HL-60/S4 (cell line): ENCODE results near the gene GALNTL6.

Experiments used
- in situ Hi-C: fragments of 300-500 bp; cut with MboI; formaldehyde crosslinking; loops from 2 replicates; pipeline ENCODE4 v1.14.3; 2022; ENCODE audit warnings: low sequenced_read_pairs

The GALNTL6 gene

DNA sequence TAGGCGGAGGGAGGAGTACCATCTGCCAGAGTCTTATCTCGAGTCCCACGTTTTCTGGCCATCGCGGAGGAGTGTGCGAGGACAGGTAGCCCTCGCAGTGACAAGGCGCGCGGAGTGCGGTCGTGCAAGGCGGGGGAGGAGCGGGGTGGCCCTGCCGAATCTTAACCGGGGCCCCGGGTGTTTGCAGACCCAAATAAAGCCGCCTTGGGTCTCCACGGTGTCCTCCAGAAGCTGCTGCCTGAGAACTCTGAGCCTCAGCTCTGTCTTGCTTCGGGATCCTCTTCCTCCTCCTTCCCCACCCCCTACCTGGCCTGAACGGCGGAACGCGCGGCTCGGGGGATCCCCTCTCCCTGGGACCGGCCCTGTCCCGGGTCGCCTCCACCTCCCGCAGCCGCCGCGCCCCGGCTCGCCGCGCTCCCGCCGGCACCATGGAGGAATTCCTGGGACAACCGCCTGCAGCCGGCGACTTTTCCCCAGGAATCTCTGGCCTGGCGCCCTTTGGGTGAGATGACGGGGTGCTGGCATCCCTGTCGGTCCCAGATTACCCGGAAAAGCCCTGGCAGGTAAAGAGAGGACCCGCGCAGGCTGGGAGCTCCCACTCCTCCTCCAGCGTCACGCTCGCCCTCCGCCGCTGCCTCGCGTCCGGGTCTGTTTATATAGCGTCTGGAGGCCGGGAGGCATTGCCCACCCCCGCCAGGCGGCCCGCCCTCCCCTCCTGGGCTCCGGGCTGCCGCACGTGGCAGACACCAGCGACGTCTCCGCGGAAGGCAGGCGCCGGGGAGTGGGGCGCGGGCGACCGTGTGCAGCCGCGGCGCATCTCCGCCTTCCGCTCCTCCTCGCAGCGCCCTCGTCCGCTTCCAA, at the start of gene GALNTL6:
Gene GALNTL6 (plus strand): TSS at position 740 of the 861 bp plus-strand sequence.
- in situ Hi-C loops = no loop called here

DNA sequence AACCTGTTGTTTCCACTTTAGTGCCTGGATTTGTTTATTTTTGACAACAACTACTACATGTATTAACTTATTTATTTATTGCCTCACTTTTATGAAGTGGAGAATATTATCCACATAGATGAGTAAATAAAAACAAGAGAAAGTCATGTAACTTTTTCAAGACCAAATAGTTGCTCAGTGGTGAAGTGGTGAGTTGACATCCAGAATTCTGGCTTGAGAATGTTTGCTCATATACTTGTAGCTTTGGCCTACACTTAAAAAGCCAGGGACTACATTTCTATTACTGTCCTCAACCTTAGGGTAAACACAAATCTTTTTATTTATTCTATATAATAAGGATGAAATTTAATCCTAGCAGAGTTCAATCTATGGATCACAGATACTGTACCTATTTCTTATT, 47.7 kb upstream of the GALNTL6 start:
- in situ Hi-C loops = no loop called here

DNA sequence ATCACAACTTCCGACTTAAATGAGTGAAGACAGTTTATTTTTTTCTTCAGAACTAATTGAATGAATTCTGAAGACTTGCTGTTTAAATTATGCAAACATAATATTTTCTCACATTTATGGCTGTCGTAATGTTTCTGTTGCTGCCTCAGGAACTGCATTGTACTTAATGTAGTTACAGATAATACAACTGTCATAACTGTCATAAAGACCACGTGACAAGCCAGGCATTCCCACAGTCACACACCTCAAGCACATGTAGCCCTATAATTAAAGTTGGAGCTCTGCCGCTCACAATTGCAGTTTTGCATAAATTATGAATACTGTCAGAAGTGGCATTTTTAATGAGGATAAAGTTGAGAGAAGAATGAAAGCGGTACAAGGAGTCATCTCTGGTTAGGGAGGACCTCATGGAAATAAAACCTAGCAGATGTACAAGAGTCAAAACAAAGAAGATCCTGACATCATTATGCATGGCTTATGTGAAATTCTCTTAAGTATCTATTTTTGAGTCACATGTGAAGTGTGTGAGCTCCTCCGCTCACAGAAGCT, 38.5 kb upstream of the GALNTL6 start:
- in situ Hi-C loops = no loop called here

DNA sequence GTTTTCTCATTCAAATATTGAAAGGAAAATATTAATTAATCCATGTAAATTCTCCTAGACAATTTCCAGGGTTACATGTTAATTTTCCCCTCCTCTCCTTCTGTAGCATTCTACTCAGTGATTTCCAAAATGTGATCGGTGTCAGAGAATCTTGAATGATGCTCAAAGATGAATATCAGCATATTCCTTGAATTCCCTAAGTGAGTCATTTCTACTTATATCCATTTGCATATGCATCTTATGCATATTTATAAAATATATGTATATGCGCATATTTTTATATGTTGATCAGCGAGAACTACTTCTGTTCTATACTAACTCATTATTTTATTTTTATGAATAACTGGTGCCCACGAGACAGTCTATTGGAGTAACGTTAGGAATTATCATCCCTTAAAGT, 33.9 kb upstream of the GALNTL6 start:
- in situ Hi-C loops = no loop called here

DNA sequence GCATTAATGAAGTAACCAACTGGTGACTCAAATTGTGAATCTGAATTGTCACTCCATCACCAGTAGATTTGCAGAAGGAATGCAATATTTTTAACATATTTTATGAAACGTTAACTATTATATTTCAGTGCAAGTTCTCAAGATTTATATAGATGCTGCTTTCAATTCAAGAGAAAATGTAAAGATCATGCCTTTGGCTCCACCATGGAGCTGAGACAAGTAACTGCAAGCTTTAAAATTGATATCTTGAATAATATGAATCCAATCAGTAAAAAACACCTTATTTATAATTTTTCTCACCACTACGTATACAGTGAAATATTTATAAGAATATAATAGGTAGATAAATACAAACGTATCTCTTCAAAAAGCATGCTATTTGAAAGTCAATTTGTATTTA, 27.8 kb upstream of the GALNTL6 start:
- in situ Hi-C loops = no loop called here

DNA sequence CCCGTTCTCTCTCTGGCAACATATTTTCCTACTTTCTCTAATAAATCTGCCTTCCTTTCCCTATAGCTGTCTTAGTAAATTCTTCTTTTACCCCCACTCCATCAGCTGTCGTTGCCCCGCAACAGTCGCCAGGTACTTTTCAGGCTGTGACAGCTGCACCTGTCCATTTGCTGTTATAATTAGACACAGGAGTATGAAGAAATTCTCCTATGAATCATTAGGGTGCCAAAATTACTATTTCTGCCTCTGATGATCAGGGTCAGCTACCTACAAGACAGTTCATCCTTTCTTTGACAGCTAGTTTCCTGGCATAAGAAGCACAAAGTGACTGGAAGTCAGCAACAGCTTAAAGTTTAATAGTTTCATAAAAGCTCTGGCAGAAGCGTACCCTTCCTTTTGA, 19.5 kb upstream of the GALNTL6 start:
- in situ Hi-C loops = no loop called here

DNA sequence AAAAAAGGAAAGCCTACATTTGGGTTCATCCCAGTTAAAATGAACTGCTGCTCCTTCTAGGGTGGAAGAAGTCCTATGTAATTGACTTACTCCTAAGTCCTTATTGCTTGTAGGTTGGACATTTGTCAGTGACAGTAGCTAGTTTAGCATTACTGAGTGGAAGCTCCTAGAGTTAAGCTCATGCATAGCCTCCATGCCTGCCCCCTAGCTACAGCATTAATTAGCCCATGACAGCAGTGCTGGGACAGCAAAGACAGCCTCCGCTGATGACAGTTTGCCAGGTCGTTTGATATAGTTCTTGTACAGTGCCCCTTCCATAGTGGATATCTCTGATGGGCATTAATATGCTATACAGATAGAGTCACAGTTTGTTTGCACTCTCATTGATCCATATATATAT, 18.7 kb upstream of the GALNTL6 start:
- in situ Hi-C loops = no loop called here

DNA sequence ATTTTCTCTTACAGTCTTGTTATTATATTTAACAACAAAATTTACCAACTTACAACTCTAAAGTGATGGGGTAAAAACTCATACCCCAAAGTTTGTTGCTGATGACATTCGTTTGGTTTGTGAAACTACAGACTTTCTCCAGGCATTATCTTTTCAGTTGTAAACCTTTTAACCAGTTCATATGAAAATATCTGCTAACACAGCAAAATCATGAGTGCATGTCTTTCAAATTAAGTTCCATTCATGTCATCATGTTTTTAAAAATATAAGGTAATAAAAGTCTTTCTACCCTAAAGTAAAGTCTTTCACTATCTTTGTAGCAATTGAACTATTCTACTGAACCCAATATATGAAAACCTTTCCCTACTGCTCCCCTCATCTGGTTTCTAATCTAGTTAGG, 3.4 kb upstream of the GALNTL6 start:
- in situ Hi-C loops = no loop called here

DNA sequence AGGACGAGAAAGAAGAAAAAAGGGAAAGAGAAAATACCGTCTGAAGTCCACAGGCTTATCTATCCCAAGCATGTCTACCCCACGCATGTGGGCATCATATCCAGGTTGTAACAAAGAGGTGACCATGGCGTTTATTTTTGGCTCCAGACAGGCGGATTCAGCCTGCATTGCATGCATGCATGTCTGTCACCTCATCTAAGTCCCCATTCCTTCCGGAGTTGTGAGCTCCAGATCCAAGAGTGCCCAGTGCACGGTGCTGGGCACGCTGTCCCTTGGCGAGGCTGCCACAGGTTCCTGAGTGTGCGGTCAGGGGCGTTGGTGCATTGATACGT, 905 bp upstream of the GALNTL6 start:
- in situ Hi-C loops = no loop called here

DNA sequence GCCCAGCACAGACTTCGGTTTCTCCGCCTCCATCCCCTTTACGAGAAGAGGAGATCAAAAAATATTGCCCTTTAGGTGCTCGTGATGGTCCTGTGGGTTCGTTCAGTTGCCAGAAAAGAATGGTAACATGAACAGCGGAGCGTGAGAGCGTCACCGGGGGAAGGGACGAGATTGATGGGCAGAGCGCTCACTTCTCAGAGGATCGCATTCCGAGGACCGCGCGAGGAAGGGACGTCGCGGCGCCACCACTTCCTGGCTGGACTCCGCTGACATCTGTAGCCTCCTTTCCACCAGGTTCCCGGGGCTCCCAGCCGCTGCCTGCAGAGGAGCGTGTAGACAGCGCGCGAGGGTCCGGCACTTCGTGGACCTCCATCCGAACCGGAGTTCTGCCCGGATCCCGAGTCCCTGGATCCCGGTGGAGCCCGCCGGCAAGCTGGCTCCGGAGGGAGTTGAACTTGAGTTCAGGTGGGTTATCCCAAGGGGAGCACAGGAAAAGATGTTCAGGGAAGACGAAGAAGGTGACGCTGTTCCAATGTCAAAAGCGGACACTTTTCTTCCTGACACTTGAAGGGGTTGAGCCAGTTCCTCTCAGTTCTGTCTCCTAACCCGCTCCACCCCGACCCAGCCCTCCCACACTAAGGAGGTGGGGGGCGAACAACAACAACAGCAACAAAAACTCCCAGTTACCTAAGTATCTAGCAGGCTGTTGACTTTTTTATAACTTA, 484 bp downstream of the GALNTL6 start:
- in situ Hi-C loops = no loop called here

DNA sequence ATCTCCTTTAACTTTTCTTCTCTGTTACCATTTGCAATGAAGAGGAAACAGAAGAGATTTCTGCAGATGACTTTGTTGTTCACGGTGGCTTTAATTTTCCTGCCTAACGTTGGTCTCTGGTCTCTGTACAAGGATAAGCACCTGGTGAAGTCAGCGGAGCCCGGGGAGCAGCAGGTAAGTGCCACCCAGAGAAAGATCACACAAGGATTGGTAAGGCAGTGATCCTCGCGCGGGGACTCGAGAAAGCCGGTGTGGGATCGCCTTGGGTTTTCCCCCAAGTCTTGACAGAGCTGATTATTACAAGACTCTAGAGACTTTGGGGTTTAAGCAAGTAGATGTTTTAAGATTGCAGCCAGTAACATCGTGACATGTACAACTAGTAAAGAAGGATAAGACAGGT, 1.3 kb downstream of the GALNTL6 start:
- in situ Hi-C loops = no loop called here

DNA sequence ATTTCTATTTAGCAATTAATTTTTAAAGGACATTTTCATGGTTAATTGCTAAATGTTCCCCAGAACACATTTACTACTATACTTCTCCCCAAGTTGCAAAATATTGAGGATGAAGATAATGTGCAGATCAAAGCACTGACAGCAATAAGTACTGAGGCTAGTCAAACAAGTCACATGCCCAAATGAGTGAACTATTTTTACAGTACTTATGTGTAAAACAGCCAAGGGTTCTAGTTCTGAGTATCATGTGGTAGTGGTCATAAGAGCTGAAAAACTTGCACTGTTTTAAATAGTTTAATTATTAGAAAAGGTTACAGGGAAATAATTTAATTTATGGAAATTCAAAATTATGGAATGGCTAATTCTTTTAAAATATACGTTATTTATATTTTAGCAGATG, 3.8 kb downstream of the GALNTL6 start:
- in situ Hi-C loops = no loop called here

DNA sequence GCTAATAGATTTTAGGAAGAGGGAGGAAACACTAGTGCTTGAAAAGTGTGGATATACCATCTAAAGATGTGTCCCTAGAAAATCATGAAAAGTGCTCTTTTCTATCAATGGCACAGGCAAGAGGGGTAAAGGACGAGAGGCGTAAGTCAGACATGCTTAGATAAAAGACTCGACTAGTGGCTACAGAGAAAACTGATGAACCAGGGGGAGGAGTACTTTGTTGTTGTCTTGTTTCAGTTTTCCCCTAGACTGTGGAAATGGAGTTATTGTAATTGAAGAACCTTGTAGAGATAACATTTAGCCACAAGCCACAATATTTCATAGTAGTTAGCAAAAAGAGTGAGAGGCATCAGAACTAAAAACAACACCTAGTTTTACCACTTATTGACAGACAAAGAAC, 21.4 kb downstream of the GALNTL6 start:
- in situ Hi-C loops = no loop called here

DNA sequence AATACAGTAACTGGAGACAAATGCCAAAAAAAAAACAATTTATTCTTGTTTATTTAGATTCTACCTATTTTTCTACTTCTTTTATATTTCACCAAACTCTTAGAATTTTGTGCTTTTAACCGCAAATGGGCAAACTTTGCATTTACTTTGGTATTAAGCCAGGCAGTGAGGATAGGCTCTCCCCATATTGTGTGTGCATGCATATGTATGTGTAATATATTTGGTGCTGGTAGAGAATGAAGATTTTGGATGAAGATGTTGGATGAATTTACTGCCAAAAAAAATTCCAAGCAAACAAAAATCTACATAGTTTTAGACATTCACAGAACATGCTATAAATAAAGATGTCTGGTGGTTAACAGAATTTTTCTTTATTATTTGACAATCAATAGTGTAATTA, 30.3 kb downstream of the GALNTL6 start:
- in situ Hi-C loops = no loop called here

DNA sequence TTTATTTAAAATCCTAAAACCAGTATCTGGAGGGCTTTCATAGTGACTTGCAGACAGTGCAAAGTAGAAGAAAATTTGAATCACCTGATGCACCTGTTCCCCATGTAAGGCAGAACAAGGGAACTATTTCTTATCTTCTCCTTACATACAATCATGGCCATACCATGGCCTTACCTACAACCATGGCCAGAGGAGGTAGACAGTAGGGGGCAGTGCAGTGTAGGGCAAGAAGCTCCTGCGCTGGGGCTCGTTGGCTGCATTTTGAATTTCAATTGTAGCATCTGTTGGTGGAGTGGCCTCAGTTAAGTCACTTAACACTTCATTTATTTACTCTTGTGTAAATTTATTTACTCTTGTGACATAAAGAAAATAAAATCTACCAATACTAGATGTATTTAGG, 33.0 kb downstream of the GALNTL6 start:
- in situ Hi-C loops = no loop called here

DNA sequence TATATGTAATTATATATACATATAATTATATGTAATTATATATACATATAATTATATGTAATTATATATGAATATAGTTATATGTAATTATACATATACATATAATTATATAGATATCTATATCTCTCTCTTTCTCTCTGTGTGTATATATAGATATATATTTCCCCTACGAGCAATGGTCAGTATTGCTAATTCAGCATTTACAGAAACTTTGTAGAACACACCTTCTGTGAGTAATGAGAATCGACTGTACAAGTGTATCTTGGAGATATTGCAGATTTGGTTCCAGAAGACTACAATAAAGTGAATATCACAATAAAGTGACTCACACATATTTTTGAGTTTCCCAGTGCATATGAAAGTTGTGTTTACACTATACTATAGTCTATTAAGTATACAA, 33.7 kb downstream of the GALNTL6 start:
- in situ Hi-C loops = no loop called here

DNA sequence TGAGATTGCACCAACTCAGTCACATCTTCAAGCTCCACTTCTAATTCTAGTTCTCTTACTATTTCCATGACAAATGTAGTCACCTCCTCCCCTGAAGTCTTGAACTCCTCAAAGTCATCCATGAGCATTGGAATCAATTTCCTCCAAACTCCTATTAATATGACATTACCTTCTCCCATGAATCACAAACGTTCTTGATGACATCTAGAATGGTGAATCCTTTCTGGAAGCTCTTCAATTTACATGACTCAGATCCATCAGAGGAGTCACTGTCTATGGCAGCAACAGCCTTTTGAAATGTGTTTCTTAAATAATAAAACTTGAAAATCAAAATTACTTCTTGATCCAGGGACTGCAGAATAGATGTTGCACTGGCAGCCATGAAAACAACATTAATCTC, 34.5 kb downstream of the GALNTL6 start:
- in situ Hi-C loops = no loop called here

DNA sequence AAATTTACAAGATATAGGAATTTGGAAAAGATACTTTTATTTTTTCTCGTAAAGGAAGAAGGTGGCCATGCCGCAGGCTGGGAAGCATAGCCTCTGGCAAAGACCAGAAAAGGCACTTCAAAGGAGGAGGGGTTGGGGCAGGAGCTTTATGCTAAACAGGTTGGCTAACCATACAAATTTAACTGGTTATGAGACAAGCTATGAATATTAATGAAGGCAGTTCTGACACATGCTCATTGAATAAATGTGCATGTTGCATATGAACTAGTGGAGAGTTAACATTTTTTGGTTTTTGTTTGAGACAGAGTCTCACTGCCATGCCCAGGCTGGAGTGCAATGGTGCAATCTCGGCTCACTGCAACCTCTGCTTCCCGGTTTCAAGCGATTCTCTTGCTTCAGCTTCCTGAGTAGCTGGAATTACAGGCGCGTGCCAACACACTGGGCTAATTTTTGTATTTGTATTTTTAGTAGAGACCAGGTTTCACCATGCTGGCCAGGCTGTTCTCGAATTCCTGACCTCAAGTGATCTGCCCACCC, 36.5 kb downstream of the GALNTL6 start:
- in situ Hi-C loops = no loop called here

DNA sequence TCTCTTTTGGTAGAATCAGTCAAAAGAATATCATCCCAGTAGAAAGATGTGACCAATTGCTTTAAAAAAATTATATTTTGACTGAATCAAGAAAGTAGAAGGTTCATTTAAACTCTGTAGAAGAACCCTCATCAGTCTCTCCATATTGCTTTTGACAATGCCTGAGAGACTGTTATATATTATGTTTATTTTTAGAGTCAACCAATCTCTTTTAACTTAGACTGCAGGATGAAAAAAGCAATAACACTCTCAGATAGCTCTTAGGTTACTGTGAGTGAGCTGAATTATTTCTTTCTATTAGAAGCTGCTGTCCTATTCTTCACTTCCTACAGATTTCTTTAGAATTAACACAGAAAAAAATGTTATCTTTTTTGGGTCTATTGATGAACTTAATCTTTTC, 38.1 kb downstream of the GALNTL6 start:
- in situ Hi-C loops = no loop called here

DNA sequence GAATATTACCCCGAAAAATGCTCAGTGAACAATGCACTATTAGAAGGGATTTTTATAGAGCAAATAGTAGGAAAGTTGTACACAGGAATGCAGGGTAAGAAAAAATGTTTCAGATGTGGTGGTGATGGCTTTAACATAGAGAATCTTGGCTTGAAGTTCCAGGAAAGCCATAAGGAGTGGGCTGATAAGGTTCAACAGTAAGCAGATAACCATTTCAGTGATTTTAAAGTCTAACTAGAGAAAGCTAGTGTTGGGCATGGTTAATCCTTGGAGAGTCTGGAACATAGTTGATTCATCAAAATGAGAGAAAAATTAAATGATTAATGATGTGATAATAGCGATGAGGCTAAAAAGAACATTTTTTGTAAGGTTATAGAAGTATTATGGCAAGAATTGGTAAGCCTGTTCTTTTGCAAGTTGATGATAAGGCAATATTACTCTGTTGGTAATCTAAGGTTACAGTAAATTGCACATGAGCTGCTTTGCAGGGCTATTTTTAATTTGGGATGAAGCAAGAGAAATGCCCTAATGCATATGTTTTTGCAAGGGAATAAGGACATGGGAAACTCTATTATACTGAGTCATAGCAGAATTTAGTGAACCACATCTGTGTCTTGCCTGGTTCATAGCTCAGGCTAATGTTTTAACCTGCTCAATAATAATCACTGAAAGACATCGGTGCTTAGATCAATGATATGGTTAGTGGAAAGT, 44.3 kb downstream of the GALNTL6 start:
- in situ Hi-C loops = no loop called here

DNA sequence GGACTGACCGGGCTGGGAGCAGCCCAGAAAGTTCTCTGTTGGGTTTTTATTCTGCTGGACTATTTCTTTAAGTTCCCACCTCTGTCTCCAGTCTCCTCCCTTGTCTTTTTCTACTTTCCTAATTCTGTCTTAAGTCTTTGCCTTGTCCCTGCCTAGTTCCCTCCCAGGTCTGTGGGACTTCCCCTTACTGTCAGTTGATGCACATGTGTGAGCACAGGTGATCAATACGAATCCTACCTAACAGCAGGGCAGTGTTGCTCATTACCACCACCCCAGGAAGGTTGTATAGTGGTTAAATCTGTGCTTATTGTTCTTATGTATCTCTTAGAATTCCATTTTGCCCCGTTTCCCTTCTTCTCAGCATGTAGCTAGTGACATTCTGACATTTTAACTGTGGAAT, 62.1 kb downstream of the GALNTL6 start:
- in situ Hi-C loops = no loop called here
